Hematopoietic multipotent progenitor cell treated with erythropoietin and hydrocortisone succinate and interleukin-3 and kit ligand, for 6 days (in vitro differentiated cells): ENCODE results near the gene ARNT2.
"Not testable (repeated sequence)": the region's sequence is repeated elsewhere in the genome, so short reads cannot be mapped to it uniquely, and the experiment has no call there.

Experiments
- DNase-seq: peaks from one replicate; pipeline ENCODE4 v3.0.0-alpha.2; 2015

The ARNT2 gene

GRCh38 chr15:80404057-80404760 is at the start of gene ARNT2:
ARNT2 (plus strand) TSS chr15:80404382; CDS start chr15:80404516, 134 bp downstream.
- DNase-seq, result no peak

- DNase-seq, result peak; percentile 58
These were observed 37.1 kb upstream of the ARNT2 start for GRCh38 chr15:80367094-80367493.

DNA sequence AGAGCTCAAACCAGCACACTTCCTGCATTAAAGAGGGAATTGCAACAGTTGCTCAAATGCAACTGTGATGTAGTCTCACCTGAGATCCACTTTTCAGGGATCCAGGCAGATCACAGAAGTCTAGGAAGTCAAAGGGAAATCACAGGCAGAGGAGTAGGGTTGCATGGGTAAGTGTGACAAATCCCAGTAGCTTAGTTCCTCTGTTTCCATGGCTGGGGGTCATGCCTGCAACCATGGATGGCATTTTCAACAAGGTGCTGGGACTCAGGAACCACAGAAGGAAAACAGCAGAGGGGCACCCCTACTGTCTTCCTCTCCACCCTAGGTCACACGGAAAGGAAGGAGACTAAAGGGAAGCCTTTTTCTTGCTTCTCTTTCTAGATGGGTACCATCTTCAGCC is 36.5 kb upstream of the ARNT2 start:
- DNase-seq, result no peak

DNA sequence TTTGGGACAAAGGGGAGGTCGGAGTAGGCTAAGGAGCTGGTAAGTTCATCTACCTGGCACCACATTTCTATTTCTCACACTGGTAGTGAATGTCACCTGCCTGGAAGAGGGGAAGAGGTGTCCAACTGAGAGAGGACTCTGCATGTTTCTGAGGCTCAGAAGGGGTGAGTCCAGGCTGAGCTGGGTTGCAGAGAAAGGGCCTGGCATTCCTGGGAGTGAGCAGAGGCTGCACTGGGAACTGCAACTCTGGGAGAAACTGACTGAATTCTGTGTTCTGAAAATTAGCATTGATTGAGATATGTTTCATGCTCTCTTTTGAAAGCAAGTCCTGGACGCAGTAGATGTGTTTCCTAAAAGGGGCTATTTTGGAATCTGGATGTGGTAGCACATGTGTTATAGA is 32.3 kb upstream of the ARNT2 start:
- DNase-seq, result no peak

- DNase-seq, result no peak
These were observed 29.7 kb upstream of the ARNT2 start for GRCh38 chr15:80374441-80374840.

DNA sequence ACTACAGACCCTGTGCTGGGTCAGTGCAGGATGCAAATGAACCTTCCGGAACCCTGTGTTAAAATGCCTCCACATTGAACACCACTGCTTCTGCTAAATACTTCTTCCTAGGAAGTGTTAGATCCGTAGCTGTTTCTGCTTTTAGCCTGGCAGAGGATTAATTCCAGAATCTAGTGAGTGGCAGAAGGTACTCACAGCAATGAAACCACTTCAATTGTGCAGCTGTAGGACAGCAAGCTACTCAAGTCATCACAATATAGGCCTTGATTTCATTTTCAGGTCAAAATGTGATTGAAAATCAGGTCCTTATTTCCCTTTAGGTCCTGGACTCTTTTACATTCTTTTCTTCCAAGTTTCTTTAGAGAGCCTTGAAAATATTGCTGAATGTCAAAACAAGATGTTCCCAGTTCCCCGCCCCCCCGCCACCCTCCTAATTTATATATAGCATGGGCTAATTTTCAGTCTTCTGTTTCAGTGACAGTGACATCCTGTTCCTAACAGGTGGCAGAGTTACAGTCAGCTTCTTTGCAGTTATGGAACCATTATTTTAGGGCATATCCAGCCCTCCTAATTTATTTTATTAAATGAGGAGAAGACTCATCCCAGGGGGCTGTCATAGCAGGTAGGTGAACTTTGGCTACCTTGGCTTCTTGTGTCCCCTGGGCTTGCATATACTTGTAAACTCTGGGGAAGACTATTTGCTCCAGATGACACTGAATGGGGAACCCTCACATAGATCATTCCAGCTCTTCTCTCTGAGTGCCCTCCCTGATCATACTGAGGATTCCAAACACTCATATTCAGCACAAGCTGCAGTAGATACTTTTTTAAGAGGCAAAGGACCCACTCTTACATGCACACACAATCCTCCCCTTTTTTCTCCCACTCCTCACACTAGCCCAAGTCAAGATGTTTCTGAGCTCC is 28.0 kb upstream of the ARNT2 start:
- no peak for DNase-seq

DNA sequence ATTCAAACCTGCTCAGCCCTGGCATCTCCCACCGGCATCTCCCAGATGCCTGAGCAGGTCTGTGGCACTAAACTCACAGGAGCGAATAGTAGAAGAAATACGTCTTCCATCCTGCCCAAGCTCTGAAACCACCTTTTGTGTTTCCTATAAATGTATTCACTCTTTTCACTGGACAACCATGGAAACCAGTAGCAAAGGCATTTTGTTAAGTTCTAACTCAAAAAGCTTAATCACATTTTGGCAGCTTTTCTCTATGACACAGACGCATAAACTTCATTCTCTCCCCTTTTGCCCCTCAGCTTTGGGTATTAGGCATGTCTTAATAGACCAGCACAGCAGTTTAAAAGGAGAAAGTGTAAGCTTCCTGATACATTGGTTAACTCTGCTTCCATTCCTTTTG is 24.5 kb upstream of the ARNT2 start:
- DNase-seq, result no peak

GRCh38 chr15:80380154-80380553 is 24.0 kb upstream of the ARNT2 start:
- DNase-seq, result no peak

- no peak for DNase-seq
These were observed 21.9 kb upstream of the ARNT2 start for GRCh38 chr15:80382285-80382684.

DNA sequence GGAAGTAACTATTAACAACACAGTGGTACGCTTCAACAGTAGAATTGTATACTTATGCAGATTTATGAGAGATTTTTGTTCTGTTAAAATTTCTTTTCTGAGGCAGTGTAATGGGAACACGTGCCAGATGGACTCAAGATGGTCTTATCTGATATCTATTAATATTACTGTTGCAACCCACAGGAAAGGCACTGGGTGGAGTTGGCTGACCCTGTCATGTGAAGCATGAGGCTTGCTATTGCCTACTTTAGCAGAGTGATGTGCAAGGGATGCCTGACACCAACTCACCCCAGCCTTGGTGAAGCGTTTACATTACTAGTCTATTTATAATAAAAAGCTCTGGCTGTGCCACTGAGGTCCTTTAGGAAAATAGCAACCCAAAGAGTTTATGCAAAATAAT is 19.8 kb upstream of the ARNT2 start:
- peak; percentile 5 for DNase-seq

DNA sequence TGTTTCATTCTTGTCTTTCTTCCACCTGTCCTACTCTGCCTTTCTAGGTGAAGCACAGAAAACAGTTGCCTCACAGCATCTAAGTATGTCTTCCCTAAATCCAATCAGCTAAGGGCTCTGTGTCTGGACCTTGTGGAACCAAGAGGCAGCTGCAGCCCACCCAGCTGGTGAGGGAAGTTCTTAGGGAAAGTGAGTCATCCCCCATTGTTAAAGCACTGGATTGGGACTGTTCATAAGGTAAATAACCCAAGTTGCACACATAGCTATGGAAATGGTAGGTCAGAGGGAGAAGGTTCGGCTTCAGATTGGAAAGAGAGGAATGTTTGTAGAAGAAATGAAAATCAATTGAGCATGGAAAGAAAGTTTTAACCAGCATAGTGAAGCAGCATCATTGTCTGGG is 18.0 kb upstream of the ARNT2 start:
- no peak for DNase-seq

DNA sequence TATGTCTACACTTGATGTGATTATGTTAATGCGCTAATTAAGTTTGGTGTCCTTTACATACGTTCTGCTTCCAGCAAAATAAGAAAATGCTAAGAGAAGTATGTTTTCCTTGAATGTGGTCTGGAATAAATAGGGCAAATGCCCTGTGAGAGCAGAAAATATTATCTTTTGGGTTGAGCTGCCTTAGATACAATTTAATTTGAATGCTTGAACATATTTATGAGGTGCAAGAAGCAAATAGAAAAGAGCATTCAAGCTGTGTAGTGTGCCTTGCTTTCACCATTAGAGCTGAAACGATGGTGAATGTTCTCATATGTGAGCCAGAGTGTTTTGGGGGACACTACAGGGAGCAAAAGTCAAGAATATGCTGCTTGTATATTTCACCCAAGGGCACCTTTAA is 15.9 kb upstream of the ARNT2 start:
- DNase-seq, result no peak

GRCh38 chr15:80389370-80389769 is 14.8 kb upstream of the ARNT2 start:
- DNase-seq, result no peak

- not testable (repeated sequence) for DNase-seq
These were observed 13.2 kb upstream of the ARNT2 start for GRCh38 chr15:80390942-80391341.

GRCh38 chr15:80395616-80396015 is 8.6 kb upstream of the ARNT2 start:
- DNase-seq, result no peak

GRCh38 chr15:80396096-80396495 is 8.1 kb upstream of the ARNT2 start:
- no peak for DNase-seq

GRCh38 chr15:80399508-80399907 is 4.7 kb upstream of the ARNT2 start:
- no peak for DNase-seq

GRCh38 chr15:80401456-80401855 is 2.7 kb upstream of the ARNT2 start:
- no peak for DNase-seq

DNA sequence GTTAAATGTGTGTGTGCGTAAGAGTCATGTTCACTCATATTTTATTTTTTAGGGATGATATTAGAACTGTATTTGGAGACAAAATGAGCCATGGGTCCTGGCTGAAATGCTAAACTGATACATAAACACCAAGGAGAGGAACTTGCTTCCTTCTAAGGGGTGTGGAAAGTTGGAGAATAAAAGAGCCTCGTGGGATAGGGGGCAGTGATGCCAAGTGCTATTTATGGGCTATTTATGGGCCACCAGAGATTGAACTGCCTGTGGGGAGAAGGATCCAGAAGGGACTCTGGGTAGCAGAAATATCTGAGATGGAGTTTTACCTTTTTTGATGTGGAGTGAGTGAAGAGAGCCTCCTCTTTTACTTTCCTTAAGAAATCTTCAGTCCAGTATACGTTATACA is 1.8 kb upstream of the ARNT2 start:
- DNase-seq, result no peak

DNA sequence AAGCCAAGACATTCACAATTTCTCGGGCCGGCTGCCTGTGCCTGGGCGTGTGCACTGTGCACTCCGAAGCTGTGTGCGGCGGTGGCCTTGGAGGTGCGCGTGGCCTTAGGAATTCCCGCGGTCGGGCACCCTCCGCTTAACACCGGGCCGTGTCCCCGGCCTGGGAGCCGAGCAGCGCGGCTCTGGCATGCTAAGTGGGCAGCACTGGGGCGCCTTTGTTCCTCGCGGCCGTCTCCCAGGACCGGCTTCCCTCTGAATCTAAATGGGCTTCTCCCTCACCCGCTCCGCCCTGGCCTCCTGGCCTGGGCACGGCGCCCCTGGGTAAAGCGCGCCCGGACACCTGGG is 498 bp upstream of the ARNT2 start:
- no peak for DNase-seq

DNA sequence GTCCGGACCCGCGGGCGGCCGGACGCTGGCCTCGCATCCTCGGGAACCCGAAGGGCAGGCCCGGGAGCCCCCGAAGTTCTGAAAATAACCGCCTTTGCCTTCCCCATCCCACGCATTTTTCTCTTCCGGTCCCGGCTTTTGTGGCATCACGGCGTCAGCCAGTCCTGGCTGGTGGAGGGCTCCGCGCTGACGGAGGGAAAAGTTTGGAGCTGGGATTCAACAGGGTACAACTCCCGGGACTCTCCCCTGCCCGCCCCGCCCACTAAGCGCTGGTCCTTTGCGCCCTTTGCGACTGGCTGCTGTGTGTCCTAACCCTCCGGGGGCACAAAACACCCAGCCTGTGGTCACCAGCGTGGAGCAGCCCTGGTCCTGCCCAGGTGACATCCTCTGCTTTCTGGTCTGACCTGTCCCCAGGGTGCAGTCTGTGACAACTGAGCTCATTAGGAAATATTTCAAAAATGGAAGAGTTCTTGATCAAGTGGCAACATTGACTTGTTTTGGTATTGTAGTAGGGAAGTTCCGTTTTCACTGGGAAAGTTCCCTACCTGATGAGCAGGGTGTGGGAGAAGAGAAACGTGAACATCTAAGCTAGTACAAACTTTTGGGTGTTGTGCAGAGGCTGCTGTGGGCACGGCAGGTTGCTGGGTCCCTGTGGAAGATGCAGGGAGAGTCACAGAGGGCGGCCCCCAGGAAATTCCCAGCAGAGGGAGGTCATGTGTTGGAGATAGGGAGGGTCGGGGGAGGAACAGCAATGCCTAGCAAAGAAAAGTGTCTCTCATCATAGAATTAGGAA is 775 bp downstream of the ARNT2 start:
- no peak for DNase-seq

DNA sequence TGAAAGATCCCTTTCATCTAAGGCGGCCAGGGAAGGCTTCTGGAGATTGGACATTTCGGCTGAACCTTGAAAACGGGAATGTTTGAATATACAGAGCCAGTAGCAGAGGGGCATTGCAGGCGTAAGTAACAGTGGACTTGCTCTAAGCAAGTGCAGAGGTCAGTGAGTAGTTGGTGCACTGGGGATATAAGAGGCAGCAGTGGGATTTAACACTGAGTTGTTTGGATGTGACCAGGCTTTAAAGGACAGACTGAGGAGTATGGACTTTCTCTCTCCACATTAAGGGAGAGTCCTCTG is 1.3 kb downstream of the ARNT2 start:
- no peak for DNase-seq

- no peak for DNase-seq
These were observed 1.8 kb downstream of the ARNT2 start for GRCh38 chr15:80405970-80406369.

- no peak for DNase-seq
These were observed 7.7 kb downstream of the ARNT2 start for GRCh38 chr15:80411788-80412288.
